K562 (cell line): ENCODE measurements around the gene PLAAT5. TPM values are rescaled to one million over a fixed set of nuclear protein-coding genes. Genes with fewer than 3 reads are reported as not detected.

Experiments
- ATAC-seq: fragments of 200-7000 bp; cut with Tn5 transposase; 3 replicates; pipeline ENCODE4 v1.9.1; 2020; ENCODE audit warnings: moderate library complexity
- BruUV-seq: library from RNA; stranded (reverse); fragments of 400-500 nt; replicated peaks from 2 replicates; lab custom pipeline; 2021; lab: Mats Ljungman, UMichigan
- CTCF ChIA-PET: fragments of 300-600 bp; formaldehyde crosslinking; extraction: SDS; loops from one replicate; lab custom pipeline; 2021; ENCODE audit warnings: low intra/inter-chr PET ratio; lab: Yijun Ruan, JAX
- POLR2A ChIA-PET: fragments of 300-600, 350-650 bp; sonication (Branson Sonifier 250); formaldehyde crosslinking; extraction: SDS; loops from one replicate; lab custom pipeline; 2021; ENCODE audit warnings: antibody characterized with exemption, inconsistent platforms; lab: Yijun Ruan, JAX
- DNase-seq, 4 experiments: peaks; one replicate each; pipeline versions ENCODE4 v3.0.0 to v3.0.0-alpha.2; 2011 to 2018; ENCODE audit warnings: low spot score in 3 of 4, mixed read lengths in 3 of 4; ENCODE audit errors: extremely low read depth in 1 of 4
- FAIRE-seq: peaks from 2 replicates; lab custom pipeline; 2011; peaks lifted over from hg19 to GRCh38; lab: Jason Lieb, UNC
- H2AFZ ChIP-seq: 2 replicates; pipeline ENCODE4 v1.6.0; 2011; ENCODE audit warnings: low read depth, low read length, control low read depth, inconsistent platforms
- H3K27ac ChIP-seq: fragments of 200-600 bp; 3 replicates; pipeline ENCODE4 v1.8.0; 2011; ENCODE audit warnings: low read depth, mild to moderate bottlenecking, control low read depth, inconsistent platforms, low read length, moderate library complexity, mixed read lengths; ENCODE audit errors: extremely low read depth
- H3K27me3 ChIP-seq, 2 experiments: fragments of 300-600 bp in 1 of 2; 2 replicates in 1 of 2; 3 replicates in 1 of 2; pipeline versions ENCODE4 v1.6.0 to v1.8.0; 2011; ENCODE audit warnings: inconsistent platforms in 2 of 2, low read length in 2 of 2, mild to moderate bottlenecking in 1 of 2, mixed read lengths in 1 of 2, moderate library complexity in 1 of 2; ENCODE audit not compliant: control insufficient read depth in 2 of 2, insufficient read depth in 2 of 2
- H3K36me3 ChIP-seq: fragments of 300-600 bp; 3 replicates; pipeline ENCODE4 v1.8.0; 2011; ENCODE audit warnings: mild to moderate bottlenecking, low read length, inconsistent platforms; ENCODE audit not compliant: control insufficient read depth, insufficient read depth
- H3K4me1 ChIP-seq, 2 experiments: fragments of 200-600 bp in 1 of 2; replicated peaks in 1 of 2; 2 replicates in 1 of 2; 3 replicates in 1 of 2; pipeline versions ENCODE4 v1.5.1 to v1.8.0; 2011; ENCODE audit warnings: inconsistent platforms in 2 of 2, low read length in 2 of 2, mild to moderate bottlenecking in 1 of 2, mixed read lengths in 1 of 2, moderate library complexity in 1 of 2; ENCODE audit not compliant: control insufficient read depth in 2 of 2, insufficient read depth in 2 of 2
- H3K4me2 ChIP-seq: 2 replicates; pipeline ENCODE4 v1.6.1; 2011; ENCODE audit warnings: low read length, control low read depth, inconsistent platforms, mixed read lengths; ENCODE audit not compliant: insufficient read depth
- H3K4me3 ChIP-seq: fragments of 200-600 bp; sonication (generic), shearing (Covaris generic); 2 replicates; pipeline ENCODE4 v1.5.1; 2016; ENCODE audit warnings: control low read depth, inconsistent platforms
- H3K79me2 ChIP-seq: fragments of 200-600 bp; 3 replicates; pipeline ENCODE4 v1.8.0; 2011; ENCODE audit warnings: low read length, inconsistent platforms; ENCODE audit not compliant: control insufficient read depth, insufficient read depth
- H3K9ac ChIP-seq, 2 experiments: 2 replicates each; pipeline versions ENCODE4 v1.6.0 to v1.6.1; 2011; ENCODE audit warnings: low read depth in 2 of 2, low read length in 2 of 2, control low read depth in 1 of 2, inconsistent platforms in 1 of 2, mild to moderate bottlenecking in 1 of 2, mixed read lengths in 1 of 2; ENCODE audit not compliant: insufficient read depth in 1 of 2
- H3K9me1 ChIP-seq: one replicate; pipeline ENCODE4 v1.6.0; 2011; ENCODE audit warnings: inconsistent platforms, mild to moderate bottlenecking, low read length, moderate library complexity; ENCODE audit not compliant: control insufficient read depth, insufficient read depth
- H3K9me3 ChIP-seq: replicated peaks from 2 replicates; pipeline ENCODE4 v1.5.1; 2011; ENCODE audit warnings: low read depth, low read length, inconsistent platforms; ENCODE audit not compliant: control insufficient read depth, insufficient read depth
- H4K20me1 ChIP-seq: replicated peaks from 2 replicates; pipeline ENCODE4 v1.6.1; 2011; ENCODE audit warnings: low read length, inconsistent platforms, mixed read lengths; ENCODE audit not compliant: control insufficient read depth, insufficient read depth
- ELK1 ChIP-seq: sonication (generic); formaldehyde crosslinking; IDR thresholded peaks from 2 replicates; pipeline ENCODE4 v1.8.1; 2022; ENCODE audit warnings: missing genetic modification reagents
- FOS ChIP-seq: IDR thresholded peaks from 3 replicates; pipeline ENCODE4 v1.6.1; 2011; ENCODE audit not compliant: insufficient read length; ENCODE audit errors: extremely low read depth
- ILF3 ChIP-seq: fragments of 450-650 bp; IDR thresholded peaks from 2 replicates; pipeline ENCODE4 v1.6.1; 2018; ENCODE audit warnings: antibody characterized with exemption, mild to moderate bottlenecking, moderate library complexity, borderline replicate concordance
- KDM5B ChIP-seq: fragments of 200-600 bp; sonication (generic); IDR thresholded peaks from 2 replicates; pipeline ENCODE4 v1.6.1; 2012; ENCODE audit warnings: low read depth, mild to moderate bottlenecking, moderate library complexity, low read length, control low read depth, inconsistent platforms; ENCODE audit not compliant: insufficient replicate concordance
- NR2C1 ChIP-seq, 2 experiments: fragments of 450-650 bp; IDR thresholded peaks; 2 replicates each; pipeline ENCODE4 v1.6.1; 2017; ENCODE audit warnings: mild to moderate bottlenecking in 2 of 2, antibody characterized with exemption in 1 of 2, inconsistent platforms in 1 of 2, missing compliant biosample characterization in 1 of 2, missing genetic modification characterization in 1 of 2
- THAP7 ChIP-seq: fragments of 250-450 bp; sonication (Bioruptor Pico); IDR thresholded peaks from 2 replicates; pipeline ENCODE4 v1.5.0; 2021
- ZBTB49 ChIP-seq: sonication (generic); formaldehyde crosslinking; IDR thresholded peaks from 2 replicates; pipeline ENCODE4 v1.8.0; 2022; ENCODE audit warnings: missing genetic modification reagents, mild to moderate bottlenecking, borderline replicate concordance
- ZNF740 ChIP-seq, 3 experiments: fragments of 200-800 bp in 1 of 3; sonication (Bioruptor generic) in 1 of 3; sonication (generic) in 1 of 3; formaldehyde crosslinking in 1 of 3; IDR thresholded peaks; 2 replicates each; pipeline versions ENCODE4 v1.6.1 to v1.8.0; 2016 to 2022; ENCODE audit warnings: mild to moderate bottlenecking in 2 of 3, missing compliant biosample characterization in 2 of 3, missing genetic modification characterization in 2 of 3, missing genetic modification reagents in 1 of 3
- WGBS: fragments of 100-300 bp; shearing (Covaris generic); methylation state at CpG from one replicate; pipeline ENCODE4 v1.1.6; 2016; ENCODE audit warnings: low coverage, mixed read lengths; ENCODE audit not compliant: insufficient coverage; ENCODE audit errors: missing lambda C conversion rate; 5-methylcytosine and 5-hydroxymethylcytosine counted together
- in situ Hi-C: fragments of 300-500 bp; cut with MboI; formaldehyde crosslinking; loops from 4 replicates; pipeline ENCODE4 v1.15.0; 2018; ENCODE audit warnings: inconsistent platforms, mixed read lengths
- intact Hi-C: fragments of 100-400 bp; cut with micrococcal nuclease; formaldehyde crosslinking; loops from 2 replicates; pipeline ENCODE4 v1.14.2; 2022
- polyA plus RNA-seq, 8 experiments: library from polyadenylated mRNA; depleted of rRNA in 4 of 8; stranded (reverse) in 5 of 8; unstranded in 3 of 8; fragments of >200 nt; fragmentation: Nextera tagmentation in 2 of 8; fragmentation: Illumina TruSeq in 1 of 8; extraction: Ambion mirVana in 2 of 8; extraction: Trizol in 1 of 8; gene quantifications; 2 replicates each; pipeline versions ENCODE4 v1.2.1 to v1.2.3, GENCODE V29; 2011 to 2014; ENCODE audit warnings: inconsistent platforms in 1 of 8, missing spikeins in 1 of 8
- total RNA-seq, 7 experiments: library from RNA; depleted of rRNA in 6 of 7; stranded (reverse); fragments of >200 nt in 6 of 7; fragmentation: Illumina TruSeq in 2 of 7; extraction: Trizol in 2 of 7; gene quantifications; 2 replicates each; pipeline versions ENCODE4 v1.2.1 to v1.2.3, GENCODE V29; 2011 to 2021; ENCODE audit warnings: low replicate concordance in 1 of 7

The PLAAT5 gene
- total and polyA plus RNA-seq, 9 of the 15 experiments (the other 6 are each of a cell fraction or from before 2014, with no cell fraction given): not detected

- in situ Hi-C loops (no loop called here), intact Hi-C loops (no loop called here)
- TF ChIP-seq NR2C1 (IDR thresholded peaks at IDR 0.05) (no peak), NR2C1 (tag; IDR thresholded peaks at IDR 0.05) (no peak), ZBTB49 (CRISPR knock-in tag) (no peak), ELK1 (CRISPR knock-in tag) (no peak), ZNF740 (CRISPR knock-in tag; IDR thresholded peaks at IDR 0.05) (no peak), ZNF740 (tag; IDR thresholded peaks at IDR 0.05) (no peak), THAP7 (no peak), ILF3 (no peak), KDM5B (no peak), FOS (no peak)
Measured at GRCh38 chr11:63448646-63449045, 42.3 kb downstream of the PLAAT5 start.

More at GRCh38 chr11:63448646-63449045, 42.3 kb downstream of the PLAAT5 start:
- Histone ChIP-seq H3K9me1 (no peaks in the 10 kb centered on the region), H3K27me3 (peaks cover 3 to 5% of the 10 kb centered on the region in 2 experiments; a peak in 3 of 5 replicates), H2AFZ (no peak overlapping the region), H3K4me2 (no peak overlapping the region), H3K36me3 (no peaks in the 10 kb centered on the region), H3K79me2 (no peaks in the 10 kb centered on the region), H4K20me1 (no peaks in the 10 kb centered on the region), H3K4me1 (no peaks in the 10 kb centered on the region), H3K9ac (no peak overlapping the region), H3K27ac (no peak overlapping the region), H3K4me3 (no peak overlapping the region), H3K9me3 (no peaks in the 10 kb centered on the region)
- no peak for DNase-seq
- no peak for ATAC-seq
- FAIRE-seq: no peak
- WGBS: 10% methylated on average over 1 of the region's 1 CpG
- ChIA-PET POLR2A (no interaction called here), CTCF (no interaction called here)
- BruUV-seq: no TSS peak
